Stomach smooth muscle (tissue), 2 donors: Measurements from ENCODE around the gene CPNE4.

Experiments used
- H3K27ac ChIP-seq: one replicate; pipeline ENCODE4 v1.7.0; 2013; ENCODE audit warnings: mild to moderate bottlenecking, low read length, inconsistent platforms
- H3K27me3 ChIP-seq, 2 donors: one replicate each; pipeline ENCODE4 v1.7.0; 2013; ENCODE audit warnings: low read length in 2 of 2; ENCODE audit not compliant: insufficient read depth in 2 of 2, control insufficient read depth in 1 of 2
- H3K36me3 ChIP-seq, 2 donors: one replicate each; pipeline ENCODE4 v1.7.0; 2013; ENCODE audit warnings: low read length in 2 of 2; ENCODE audit not compliant: control insufficient read depth in 2 of 2, insufficient read depth in 2 of 2
- H3K4me1 ChIP-seq: one replicate; pipeline ENCODE4 v1.7.0; 2013; ENCODE audit warnings: low read length; ENCODE audit not compliant: control insufficient read depth, insufficient read depth
- H3K4me3 ChIP-seq, 2 donors: one replicate each; pipeline ENCODE4 v1.7.0; 2013; ENCODE audit warnings: low read length in 2 of 2
- H3K9ac ChIP-seq, 2 donors: one replicate each; pipeline ENCODE4 v1.7.0; 2013; ENCODE audit warnings: low read length in 2 of 2, mild to moderate bottlenecking in 1 of 2
- H3K9me3 ChIP-seq, 2 donors: one replicate each; pipeline ENCODE4 v1.7.0; 2013; ENCODE audit warnings: low read length in 2 of 2; ENCODE audit not compliant: control insufficient read depth in 2 of 2
- donor health status: healthy.
- donor health status: Pancreatic carcinoma.

The CPNE4 gene

DNA sequence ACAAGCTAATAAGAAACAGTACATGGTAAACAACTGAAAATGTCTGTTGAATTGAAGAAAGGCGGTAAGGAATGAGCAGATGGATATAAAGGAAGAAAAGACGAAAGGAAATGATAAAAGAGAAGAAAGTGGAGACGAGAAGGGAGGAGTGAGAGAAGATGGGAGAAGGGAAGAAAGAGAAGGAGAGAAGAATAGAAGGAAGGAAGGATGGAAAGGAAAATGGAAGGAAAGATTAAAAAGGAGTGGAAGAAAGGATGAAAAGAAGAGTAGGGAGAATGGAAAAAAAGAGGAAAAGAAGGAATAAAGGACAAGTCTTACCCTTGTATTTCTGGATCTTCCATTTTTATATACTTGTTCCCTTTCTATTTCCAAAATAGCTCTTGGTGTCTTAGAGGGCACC, 17.7 kb downstream of the CPNE4 start:
- H3K36me3 ChIP-seq: no peaks in the 10 kb centered on the region
- no peak overlapping the region for H3K4me3 ChIP-seq
- no peaks in the 10 kb centered on the region for H3K9me3 ChIP-seq
- no peak overlapping the region for H3K27ac ChIP-seq
- H3K4me1 ChIP-seq: no peaks in the 10 kb centered on the region
- peaks cover 0 to 2% of the 10 kb centered on the region in 2 donors for H3K27me3 ChIP-seq
- no peak overlapping the region for H3K9ac ChIP-seq

GRCh38 chr3:132016061-132017041, 18.5 kb downstream of the CPNE4 start:
- no peaks in the 10 kb centered on the region for H3K9me3 ChIP-seq
- no peak overlapping the region for H3K27ac ChIP-seq
- peaks cover 0 to 2% of the 10 kb centered on the region in 2 donors for H3K27me3 ChIP-seq
- no peaks in the 10 kb centered on the region for H3K36me3 ChIP-seq
- H3K4me1 ChIP-seq: no peaks in the 10 kb centered on the region
- H3K9ac ChIP-seq: no peak overlapping the region
- no peak overlapping the region for H3K4me3 ChIP-seq

- H3K27ac ChIP-seq: no peak overlapping the region
- no peak overlapping the region for H3K4me3 ChIP-seq
- H3K9me3 ChIP-seq: no peaks in the 10 kb centered on the region
- H3K4me1 ChIP-seq: no peaks in the 10 kb centered on the region
- peaks cover 0 to 2% of the 10 kb centered on the region in 2 donors for H3K27me3 ChIP-seq
- H3K9ac ChIP-seq: no peak overlapping the region
- no peaks in the 10 kb centered on the region for H3K36me3 ChIP-seq
Observed at GRCh38 chr3:132014105-132014504, 20.7 kb downstream of the CPNE4 start.

DNA sequence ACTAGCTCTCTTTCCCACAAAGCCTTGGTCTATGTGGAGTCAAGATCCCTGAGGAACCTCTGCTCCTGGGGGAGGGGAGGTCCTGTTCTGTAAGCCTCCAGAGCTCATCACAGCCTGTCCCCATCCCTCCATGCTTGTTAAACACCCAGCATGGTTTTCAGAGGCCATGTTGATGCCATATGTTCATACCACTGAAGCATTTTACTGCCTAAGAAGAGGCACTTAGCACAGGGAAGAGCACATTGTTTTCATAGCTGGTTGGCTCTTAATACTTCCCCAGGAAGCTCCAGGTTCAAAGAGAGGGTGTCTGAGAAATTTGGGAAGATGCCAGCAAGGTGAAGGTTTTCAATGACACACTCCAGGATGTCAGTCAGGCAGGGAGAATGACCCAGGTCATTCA, 25.6 kb downstream of the CPNE4 start:
- Histone ChIP-seq H3K4me1 (no peaks in the 10 kb centered on the region), H3K9ac (no peak overlapping the region), H3K27me3 (no peaks in the 10 kb centered on the region), H3K9me3 (no peaks in the 10 kb centered on the region), H3K4me3 (no peak overlapping the region), H3K36me3 (no peaks in the 10 kb centered on the region), H3K27ac (no peak overlapping the region)

DNA sequence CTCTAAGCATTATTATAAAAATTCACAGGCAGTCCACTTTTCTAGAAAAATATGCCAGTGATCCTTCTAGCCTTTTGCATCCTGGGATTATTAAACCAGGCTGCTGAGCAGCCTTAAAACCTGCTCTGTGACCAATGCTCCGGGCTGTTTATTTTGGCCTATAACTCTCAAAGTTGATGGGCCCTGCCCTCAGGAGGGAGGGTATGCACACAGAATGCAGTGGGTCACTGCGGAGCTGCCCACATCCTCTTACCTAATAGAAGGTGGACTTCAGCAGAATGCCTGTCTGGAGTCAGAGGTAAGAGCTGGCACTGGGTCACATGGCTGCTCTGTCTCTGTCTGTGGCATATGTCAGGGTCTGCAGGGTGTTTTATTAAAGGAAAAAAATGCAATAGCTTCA, 26.0 kb downstream of the CPNE4 start:
- H3K9ac ChIP-seq: no peak overlapping the region
- H3K27ac ChIP-seq: no peak overlapping the region
- no peak overlapping the region for H3K4me3 ChIP-seq
- H3K9me3 ChIP-seq: no peaks in the 10 kb centered on the region
- H3K36me3 ChIP-seq: no peaks in the 10 kb centered on the region
- H3K27me3 ChIP-seq: no peaks in the 10 kb centered on the region
- no peaks in the 10 kb centered on the region for H3K4me1 ChIP-seq

DNA sequence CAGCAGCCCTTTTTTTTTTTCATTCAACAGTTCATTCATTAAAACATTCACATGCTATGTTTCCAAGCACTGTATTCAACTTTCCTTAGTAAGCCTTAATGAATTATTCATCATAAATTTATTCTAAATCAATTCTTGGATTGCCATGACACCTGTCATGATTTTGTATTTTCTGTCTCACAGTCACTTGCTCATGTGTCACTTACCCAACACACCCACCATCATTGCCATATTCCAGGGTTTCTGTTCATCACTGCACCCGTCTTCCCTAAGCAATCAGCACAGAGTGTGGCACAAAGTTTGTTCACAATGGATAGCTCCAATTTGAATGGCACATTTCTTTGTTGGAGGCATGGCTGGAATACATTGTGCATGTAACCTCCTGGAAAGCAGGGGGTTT, 27.2 kb downstream of the CPNE4 start:
- Histone ChIP-seq H3K27ac (no peak overlapping the region), H3K27me3 (no peaks in the 10 kb centered on the region), H3K9me3 (no peaks in the 10 kb centered on the region), H3K4me1 (no peaks in the 10 kb centered on the region), H3K4me3 (no peak overlapping the region), H3K9ac (no peak overlapping the region), H3K36me3 (no peaks in the 10 kb centered on the region)

DNA sequence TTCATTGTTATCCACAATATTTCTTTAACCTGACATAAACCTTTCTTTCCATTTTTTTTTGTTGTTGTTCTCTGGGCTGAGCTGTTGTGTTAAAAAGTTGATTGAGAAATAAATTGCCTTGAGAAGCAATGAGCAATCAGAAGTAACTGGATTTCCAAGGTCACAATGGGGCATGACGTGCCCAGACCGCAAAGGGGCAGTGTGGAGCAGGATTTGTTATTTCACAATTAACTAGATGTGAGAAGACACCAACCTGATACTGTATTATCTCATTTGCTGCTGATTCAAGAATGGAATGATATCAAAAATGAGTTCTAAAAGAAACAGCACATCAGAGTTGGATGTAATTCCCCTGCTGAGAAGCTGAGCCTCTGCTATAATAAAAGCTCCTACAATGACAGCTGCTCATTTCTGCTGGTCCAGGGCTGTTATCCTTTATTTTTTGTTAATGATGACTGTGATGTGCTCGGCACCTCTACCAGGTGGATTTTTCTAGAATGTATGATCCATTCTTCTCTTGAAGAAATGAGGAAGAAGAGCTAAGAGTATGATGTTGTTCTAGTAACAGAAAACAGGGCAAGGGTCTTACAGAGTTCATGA, 28.1 kb downstream of the CPNE4 start:
- H3K27me3 ChIP-seq: no peaks in the 10 kb centered on the region
- no peak overlapping the region for H3K27ac ChIP-seq
- H3K36me3 ChIP-seq: no peaks in the 10 kb centered on the region
- no peaks in the 10 kb centered on the region for H3K9me3 ChIP-seq
- no peak overlapping the region for H3K4me3 ChIP-seq
- no peak overlapping the region for H3K9ac ChIP-seq
- H3K4me1 ChIP-seq: no peaks in the 10 kb centered on the region

GRCh38 chr3:132004571-132004970, 30.2 kb downstream of the CPNE4 start:
- Histone ChIP-seq H3K9me3 (no peaks in the 10 kb centered on the region), H3K36me3 (no peaks in the 10 kb centered on the region), H3K4me1 (no peaks in the 10 kb centered on the region), H3K9ac (no peak overlapping the region), H3K4me3 (no peak overlapping the region), H3K27ac (no peak overlapping the region), H3K27me3 (no peaks in the 10 kb centered on the region)

GRCh38 chr3:132003685-132004084, 31.1 kb downstream of the CPNE4 start:
- no peak overlapping the region for H3K9ac ChIP-seq
- no peaks in the 10 kb centered on the region for H3K36me3 ChIP-seq
- H3K27ac ChIP-seq: no peak overlapping the region
- no peak overlapping the region for H3K4me3 ChIP-seq
- no peaks in the 10 kb centered on the region for H3K27me3 ChIP-seq
- no peaks in the 10 kb centered on the region for H3K9me3 ChIP-seq
- no peaks in the 10 kb centered on the region for H3K4me1 ChIP-seq

GRCh38 chr3:132001999-132002398, 32.8 kb downstream of the CPNE4 start:
- no peaks in the 10 kb centered on the region for H3K27me3 ChIP-seq
- no peaks in the 10 kb centered on the region for H3K9me3 ChIP-seq
- no peak overlapping the region for H3K9ac ChIP-seq
- H3K4me3 ChIP-seq: no peak overlapping the region
- no peaks in the 10 kb centered on the region for H3K4me1 ChIP-seq
- H3K36me3 ChIP-seq: no peaks in the 10 kb centered on the region
- no peak overlapping the region for H3K27ac ChIP-seq

DNA sequence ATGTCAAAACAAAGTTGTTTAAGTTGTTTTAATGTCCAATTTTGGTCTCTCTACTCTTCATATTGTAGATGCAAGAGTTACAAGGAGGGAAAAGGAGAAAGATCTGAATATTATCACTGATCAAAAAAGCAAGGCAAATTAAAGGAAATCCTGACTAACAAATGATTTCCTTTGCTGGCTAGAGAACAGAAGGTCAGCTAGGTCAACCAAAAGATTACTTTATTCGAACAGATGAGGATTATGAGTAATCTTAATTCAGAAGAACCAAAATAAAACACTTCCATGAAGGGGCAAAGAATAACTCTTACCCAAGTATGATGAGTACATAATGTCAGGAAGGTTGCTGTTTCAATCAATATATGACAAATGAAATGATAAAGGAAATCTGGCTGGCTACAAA, 33.8 kb downstream of the CPNE4 start:
- H3K4me1 ChIP-seq: no peaks in the 10 kb centered on the region
- no peak overlapping the region for H3K4me3 ChIP-seq
- no peak overlapping the region for H3K9ac ChIP-seq
- no peaks in the 10 kb centered on the region for H3K36me3 ChIP-seq
- no peaks in the 10 kb centered on the region for H3K9me3 ChIP-seq
- no peak overlapping the region for H3K27ac ChIP-seq
- H3K27me3 ChIP-seq: no peaks in the 10 kb centered on the region
